H1 (cell line): ENCODE data around the gene PTPRE. TPM values are rescaled to one million over a fixed set of nuclear protein-coding genes. Genes with fewer than 3 reads are reported as not detected.

ENCODE experiments used
- CTCF ChIA-PET: fragments of 300-600 bp; sonication (Branson Sonifier 250); formaldehyde crosslinking; loops from one replicate; lab custom pipeline; 2021; ENCODE audit not compliant: partially characterized antibody; lab: Charles Lee
- POLR2A ChIA-PET: fragments of 300-600 bp; sonication (Branson Sonifier 250); formaldehyde crosslinking; loops from one replicate; lab custom pipeline; 2021; ENCODE audit warnings: inconsistent platforms; ENCODE audit not compliant: partially characterized antibody; lab: Charles Lee
- DNase-seq, 2 experiments: peaks; one replicate each; pipeline versions ENCODE4 v3.0.0 to v3.0.0-alpha.2; 2010 to 2022; ENCODE audit warnings: low spot score in 2 of 2, low read depth in 1 of 2, mixed read lengths in 1 of 2
- FAIRE-seq: peaks from 2 replicates; lab custom pipeline; 2011; peaks lifted over from hg19 to GRCh38; lab: Jason Lieb, UNC
- H2AFZ ChIP-seq: 2 replicates; pipeline ENCODE4 v1.8.1; 2012; ENCODE audit warnings: low read length, inconsistent platforms
- H2AK5ac ChIP-seq: 2 replicates; pipeline ENCODE4 v1.6.1; 2013; ENCODE audit warnings: low read depth, low read length
- H2BK120ac ChIP-seq: replicated peaks from 2 replicates; pipeline ENCODE3; 2013; ENCODE audit warnings: low read depth, low read length, inconsistent platforms
- H2BK12ac ChIP-seq: 2 replicates; pipeline ENCODE4 v1.6.1; 2013; ENCODE audit warnings: low read depth, low read length
- H2BK15ac ChIP-seq: 2 replicates; pipeline ENCODE4 v1.6.1; 2013; ENCODE audit warnings: low read length
- H2BK20ac ChIP-seq: 2 replicates; pipeline ENCODE4 v1.6.1; 2013; ENCODE audit warnings: low read length
- H2BK5ac ChIP-seq: 2 replicates; pipeline ENCODE4 v1.6.1; 2013; ENCODE audit warnings: low read depth, low read length
- H3K14ac ChIP-seq: 2 replicates; pipeline ENCODE4 v1.6.1; 2013; ENCODE audit warnings: inconsistent platforms; ENCODE audit not compliant: insufficient read length
- H3K18ac ChIP-seq: 2 replicates; pipeline ENCODE4 v1.6.1; 2013; ENCODE audit warnings: low read length; ENCODE audit errors: extremely low read depth
- H3K23ac ChIP-seq: 2 replicates; pipeline ENCODE4 v1.6.1; 2013; ENCODE audit warnings: inconsistent platforms; ENCODE audit not compliant: insufficient read length
- H3K23me2 ChIP-seq: 2 replicates; pipeline ENCODE4 v1.6.1; 2013; ENCODE audit warnings: low read depth, low read length
- H3K27ac ChIP-seq: 2 replicates; pipeline ENCODE4 v1.6.1; 2011; ENCODE audit warnings: low read depth, low read length, inconsistent platforms
- H3K27me3 ChIP-seq, 4 experiments: replicated peaks in 1 of 4; 1 replicate in 1 of 4; 2 replicates in 3 of 4; pipeline versions ENCODE4 v1.6.1 to v1.8.1; 2011 to 2013; ENCODE audit warnings: low read length in 3 of 4, mild to moderate bottlenecking in 3 of 4, inconsistent platforms in 2 of 4, mixed read lengths in 2 of 4, moderate library complexity in 1 of 4; ENCODE audit not compliant: control insufficient read depth in 3 of 4, insufficient read depth in 3 of 4; ENCODE audit errors: extremely low read depth in 1 of 4
- H3K36me3 ChIP-seq, 4 experiments: 2 replicates each; pipeline versions ENCODE4 v1.6.1 to v1.8.1; 2011 to 2013; ENCODE audit warnings: mild to moderate bottlenecking in 4 of 4, low read length in 3 of 4, moderate library complexity in 2 of 4, control low read depth in 1 of 4, inconsistent platforms in 1 of 4; ENCODE audit not compliant: insufficient read depth in 4 of 4, control insufficient read depth in 2 of 4
- H3K4ac ChIP-seq: replicated peaks from 2 replicates; pipeline ENCODE3; 2013; ENCODE audit warnings: low read length, low read depth, mixed read lengths, inconsistent platforms; ENCODE audit not compliant: insufficient read length
- H3K4me1 ChIP-seq, 4 experiments: replicated peaks in 1 of 4; 1 replicate in 1 of 4; 2 replicates in 3 of 4; pipeline versions ENCODE4 v1.6.1 to v1.8.1; 2011 to 2013; ENCODE audit warnings: low read length in 3 of 4, inconsistent platforms in 2 of 4, mixed read lengths in 1 of 4; ENCODE audit not compliant: insufficient read depth in 4 of 4, control insufficient read depth in 3 of 4
- H3K4me2 ChIP-seq, 2 experiments: 2 replicates each; pipeline versions ENCODE4 v1.6.1 to v1.8.1; 2011 to 2013; ENCODE audit warnings: low read depth in 2 of 2, low read length in 2 of 2, control low read depth in 1 of 2, inconsistent platforms in 1 of 2, mild to moderate bottlenecking in 1 of 2; ENCODE audit not compliant: insufficient read depth in 1 of 2
- H3K4me3 ChIP-seq, 4 experiments: fragments of 200-600, 300-600 bp in 1 of 4; sonication (generic), shearing (Covaris generic), sonication (Bioruptor Twin) in 1 of 4; 2 replicates each; pipeline versions ENCODE4 v1.5.1 to v1.8.1; 2011 to 2016; ENCODE audit warnings: low read length in 4 of 4, low read depth in 3 of 4, control low read depth in 2 of 4, inconsistent platforms in 2 of 4, mild to moderate bottlenecking in 2 of 4, mixed read lengths in 1 of 4, moderate library complexity in 1 of 4; ENCODE audit not compliant: insufficient read depth in 2 of 4; ENCODE audit errors: extremely low read depth in 1 of 4
- H3K56ac ChIP-seq: replicated peaks from 2 replicates; pipeline ENCODE3; 2013; ENCODE audit warnings: low read depth, mild to moderate bottlenecking, mixed read lengths, low read length, inconsistent platforms; ENCODE audit not compliant: insufficient read length
- H3K79me1 ChIP-seq: 2 replicates; pipeline ENCODE4 v1.6.1; 2013; ENCODE audit warnings: low read depth, low read length, control low read depth
- H3K79me2 ChIP-seq, 2 experiments: 2 replicates each; pipeline versions ENCODE4 v1.6.1 to v1.8.1; 2012 to 2013; ENCODE audit warnings: low read length in 2 of 2, mild to moderate bottlenecking in 2 of 2, inconsistent platforms in 1 of 2; ENCODE audit not compliant: insufficient read depth in 2 of 2, control insufficient read depth in 1 of 2
- H3K9ac ChIP-seq, 4 experiments: replicated peaks in 1 of 4; 1 replicate in 1 of 4; 2 replicates in 3 of 4; pipeline versions ENCODE4 v1.6.1 to v1.8.1; 2011 to 2013; ENCODE audit warnings: low read depth in 3 of 4, low read length in 3 of 4, control low read depth in 2 of 4, mild to moderate bottlenecking in 2 of 4, moderate library complexity in 2 of 4, inconsistent platforms in 1 of 4; ENCODE audit errors: extremely low read depth in 1 of 4
- H3K9me3 ChIP-seq, 2 experiments: 2 replicates each; pipeline versions ENCODE4 v1.6.1 to v1.8.1; 2012 to 2013; ENCODE audit warnings: mild to moderate bottlenecking in 2 of 2, moderate library complexity in 2 of 2, control low read depth in 1 of 2, inconsistent platforms in 1 of 2, low read depth in 1 of 2, low read length in 1 of 2, mixed read lengths in 1 of 2; ENCODE audit not compliant: insufficient read depth in 2 of 2
- H4K20me1 ChIP-seq, 2 experiments: replicated peaks in 1 of 2; 2 replicates each; pipeline versions ENCODE3 to v1.8.1; 2011 to 2013; ENCODE audit warnings: inconsistent platforms in 2 of 2, low read length in 2 of 2, mild to moderate bottlenecking in 1 of 2; ENCODE audit not compliant: insufficient read depth in 2 of 2, control insufficient read depth in 1 of 2
- H4K5ac ChIP-seq: 2 replicates; pipeline ENCODE4 v1.6.1; 2013; ENCODE audit warnings: low read length, low read depth, mixed read lengths, inconsistent platforms; ENCODE audit not compliant: insufficient read length
- H4K8ac ChIP-seq: 2 replicates; pipeline ENCODE4 v1.8.0; 2013; ENCODE audit warnings: mild to moderate bottlenecking, moderate library complexity, low read length, inconsistent platforms; ENCODE audit not compliant: insufficient read depth; ENCODE audit errors: extremely low read depth
- H4K91ac ChIP-seq: replicated peaks from 2 replicates; pipeline ENCODE3; 2013; ENCODE audit warnings: low read length, mixed read lengths, inconsistent platforms; ENCODE audit not compliant: insufficient read length
- ATF3 ChIP-seq: IDR thresholded peaks from 2 replicates; pipeline ENCODE4 v1.6.1; 2011; ENCODE audit warnings: low read depth, mild to moderate bottlenecking, low read length; ENCODE audit not compliant: insufficient read depth
- E2F6 ChIP-seq: IDR thresholded peaks from 2 replicates; pipeline ENCODE4 v1.6.1; 2012; ENCODE audit warnings: inconsistent platforms
- MAFK ChIP-seq: IDR thresholded peaks from 2 replicates; pipeline ENCODE4 v1.6.1; 2012; ENCODE audit warnings: low read depth, mild to moderate bottlenecking, improper control_type of control experiment, low read length
- PHF8 ChIP-seq: fragments of 200-600 bp; sonication (generic); conservative IDR thresholded peaks from 2 replicates; pipeline ENCODE4 v1.7.1; 2012; ENCODE audit warnings: low read depth, mild to moderate bottlenecking, inconsistent platforms, low read length, moderate library complexity
- POLR2AphosphoS5 ChIP-seq: IDR thresholded peaks from 2 replicates; pipeline ENCODE4 v1.6.1; 2011; ENCODE audit warnings: low read depth, low read length
- RXRA ChIP-seq: IDR thresholded peaks from 2 replicates; pipeline ENCODE4 v1.6.1; 2011; ENCODE audit warnings: low read depth, mild to moderate bottlenecking, low read length, moderate library complexity; ENCODE audit not compliant: insufficient read depth
- TAF1 ChIP-seq: IDR thresholded peaks from 2 replicates; pipeline ENCODE4 v1.6.1; 2011; ENCODE audit warnings: mild to moderate bottlenecking, low read depth, low read length
- TAF7 ChIP-seq: optimal IDR thresholded peaks from 2 replicates; pipeline ENCODE3; 2011; ENCODE audit warnings: low read depth, mild to moderate bottlenecking, inconsistent platforms, low read length, moderate library complexity, borderline replicate concordance
- WGBS, 2 experiments: shearing (Covaris generic) in 1 of 2; methylation state at CpG; one replicate each; pipeline versions ENCODE4 v1.1.6 to v1.1.7; 2013 to 2015; ENCODE audit warnings: low lambda C conversion rate in 2 of 2, mixed read lengths in 2 of 2, inconsistent platforms in 1 of 2, low coverage in 1 of 2, missing lambda C conversion rate in 1 of 2; ENCODE audit not compliant: insufficient replicate concordance in 2 of 2, insufficient coverage in 1 of 2, insufficient read length in 1 of 2; ENCODE audit errors: extremely low coverage in 1 of 2, missing lambda C conversion rate in 1 of 2; 5-methylcytosine and 5-hydroxymethylcytosine counted together
- polyA plus RNA-seq, 7 experiments: library from polyadenylated mRNA; depleted of rRNA in 3 of 7; stranded (reverse) in 5 of 7; unstranded in 2 of 7; fragments of >200 nt in 5 of 7; fragments of 200-250 nt in 2 of 7; gene quantifications; 1 replicate in 5 of 7; 2 replicates in 1 of 7; 4 replicates in 1 of 7; pipeline versions ENCODE4 v1.2.1 to v1.2.3, GENCODE V29; 2011 to 2013; ENCODE audit warnings: missing spikeins in 2 of 7, mixed read lengths in 2 of 7
- total RNA-seq: library from RNA; stranded (reverse); fragmentation: NEBNext Ultra II Directional; extraction: Animal tissue kit (Norgen Biotek cat#: 25700); gene quantifications from 2 replicates; pipeline ENCODE4 v1.2.1, GENCODE V29; 2021

Gene PTPRE
- total and polyA plus RNA-seq, 2 of the 8 experiments (the other 6 are each of a cell fraction or from before 2014, with no cell fraction given), result 0.33 to 0.54 TPM

DNA sequence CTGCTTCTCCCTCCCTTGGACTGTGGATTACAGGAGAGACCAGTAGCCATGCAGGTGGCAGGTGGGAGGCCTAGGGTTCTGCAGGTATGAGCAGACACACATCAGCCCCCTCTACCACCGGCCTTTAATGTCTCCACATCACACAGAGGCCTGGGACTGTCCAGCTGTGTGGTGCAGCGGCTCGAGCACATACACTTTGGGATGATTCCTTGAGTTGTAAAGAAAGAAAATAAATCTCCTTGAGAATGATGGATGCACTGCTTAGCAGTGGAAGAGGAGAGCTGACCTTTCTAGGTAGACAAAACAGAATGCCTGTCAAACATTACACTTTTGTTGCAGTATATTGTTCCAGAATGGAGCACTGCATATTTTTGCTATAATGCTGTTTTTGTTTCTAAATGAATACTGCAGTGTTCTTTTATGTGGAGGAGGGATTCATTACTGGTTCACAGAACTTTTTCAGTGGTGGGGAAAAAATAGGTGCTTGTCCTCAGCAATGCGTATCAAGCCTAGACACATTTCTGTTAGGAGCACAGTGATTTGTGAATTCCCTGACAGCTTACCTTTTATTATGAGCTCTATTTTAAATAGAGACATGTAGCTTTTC, 66.0 kb downstream of the PTPRE start:
- Histone ChIP-seq H3K79me1 (no peaks in the 10 kb centered on the region), H2BK120ac (no peak overlapping the region), H3K27me3 (no peaks in the 10 kb centered on the region), H3K56ac (no peak overlapping the region), H3K4me3 (no peak overlapping the region), H3K9ac (no peak overlapping the region), H3K9me3 (no peaks in the 10 kb centered on the region), H3K27ac (no peak overlapping the region), H2AK5ac (no peak overlapping the region), H3K4ac (no peak overlapping the region), H4K8ac (no peak overlapping the region), H2BK5ac (no peak overlapping the region), H4K5ac (no peak overlapping the region), H4K20me1 (no peaks in the 10 kb centered on the region), H3K79me2 (no peaks in the 10 kb centered on the region), H2BK15ac (no peak overlapping the region), H3K23ac (no peak overlapping the region), H3K14ac (no peak overlapping the region), H4K91ac (no peak overlapping the region), H3K36me3 (no peaks in the 10 kb centered on the region), H2BK12ac (no peak overlapping the region), H2BK20ac (no peak overlapping the region), H3K4me2 (no peak overlapping the region), H2AFZ (no peak overlapping the region), H3K4me1 (peaks cover 4 to 11% (median 6%) of the 10 kb centered on the region in 4 experiments), H3K18ac (no peak overlapping the region), H3K23me2 (no peaks in the 10 kb centered on the region)
- ChIA-PET POLR2A (no interaction called here), CTCF (interaction anchor here (0.7 to 4.3 kb wide), 10 partner anchors 9 to 97 kb away, joined by 3 to 17 read pairs (median 4); partner anchors contain the start of gene PTPRE)
- DNase-seq (no peak), FAIRE-seq (no peak)
- TF ChIP-seq POLR2AphosphoS5 (no peak), TAF7 (no peak), E2F6 (no peak), RXRA (no peak), ATF3 (no peak), MAFK (no peak), TAF1 (no peak), PHF8 (no peak)
- WGBS, 2 experiments, result 93% methylated on average over 4 of the region's 4 CpGs; no CpG with 5 or more reads in 1 of the 2 experiments
